HepG2 (cell line): ENCODE results near the gene NAPB. TPM values are rescaled to one million over a fixed set of nuclear protein-coding genes. Genes with fewer than 3 reads are reported as not detected.

Experiments used
- ATAC-seq: fragments of 200-7000 bp; cut with Tn5 transposase; 3 replicates; pipeline ENCODE4 v1.9.1; 2020; ENCODE audit warnings: mild to moderate bottlenecking, moderate library complexity
- BruUV-seq: library from RNA; stranded (reverse); fragments of 400-500 nt; replicated peaks from 2 replicates; lab custom pipeline; 2021; lab: Mats Ljungman, UMichigan
- CTCF ChIA-PET: fragments of 300-600 bp; formaldehyde crosslinking; extraction: SDS; loops from one replicate; lab custom pipeline; 2021; ENCODE audit warnings: low total read pairs, inconsistent platforms, low intra/inter-chr PET ratio; lab: Yijun Ruan, JAX
- POLR2A ChIA-PET: fragments of 350-600 bp; sonication (Branson Sonifier 250); formaldehyde crosslinking; loops from one replicate; lab custom pipeline; 2020; ENCODE audit warnings: antibody characterized with exemption, inconsistent platforms; lab: Yijun Ruan, JAX
- DNase-seq: peaks from one replicate; pipeline ENCODE4 v3.0.0-alpha.2; 2015; ENCODE audit warnings: low spot score
- FAIRE-seq: peaks from 3 replicates; lab custom pipeline; 2011; peaks lifted over from hg19 to GRCh38; lab: Jason Lieb, UNC
- H2AFZ ChIP-seq: one replicate; pipeline ENCODE4 v1.6.1; 2011; ENCODE audit warnings: low read length, inconsistent platforms
- H3K27ac ChIP-seq: fragments of 300-600 bp; 3 replicates; pipeline ENCODE4 v1.8.0; 2011; ENCODE audit warnings: mixed run types, mild to moderate bottlenecking, mixed read lengths, low read length, inconsistent platforms; ENCODE audit not compliant: insufficient read depth; ENCODE audit errors: extremely low read length
- H3K27me3 ChIP-seq, 2 experiments: fragments of 200-600 bp in 1 of 2; 2 replicates in 1 of 2; 3 replicates in 1 of 2; pipeline versions ENCODE4 v1.6.0 to v1.8.0; 2011; ENCODE audit warnings: low read length in 2 of 2, mild to moderate bottlenecking in 2 of 2, moderate library complexity in 2 of 2, inconsistent platforms in 1 of 2; ENCODE audit not compliant: insufficient read depth in 2 of 2, control insufficient read depth in 1 of 2
- H3K36me3 ChIP-seq, 2 experiments: fragments of 200-600 bp in 1 of 2; replicated peaks in 1 of 2; 2 replicates in 1 of 2; 3 replicates in 1 of 2; pipeline versions ENCODE4 v1.5.1 to v1.8.0; 2011; ENCODE audit warnings: low read length in 2 of 2, inconsistent platforms in 1 of 2; ENCODE audit not compliant: insufficient read depth in 2 of 2, control insufficient read depth in 1 of 2
- H3K4me1 ChIP-seq: 2 replicates; pipeline ENCODE4 v1.5.1; 2012; ENCODE audit warnings: low read length, inconsistent platforms; ENCODE audit not compliant: insufficient read depth
- H3K4me2 ChIP-seq: 2 replicates; pipeline ENCODE4 v1.6.0; 2011; ENCODE audit warnings: low read depth, low read length, inconsistent platforms
- H3K4me3 ChIP-seq, 3 experiments: fragments of 200-600 bp in 1 of 3; sonication (generic), shearing (Covaris generic) in 1 of 3; replicated peaks in 1 of 3; 2 replicates each; pipeline ENCODE4 v1.5.1; 2011 to 2016; ENCODE audit warnings: low read length in 3 of 3, inconsistent platforms in 2 of 3, low read depth in 2 of 3, mild to moderate bottlenecking in 2 of 3, control low read depth in 1 of 3, mixed read lengths in 1 of 3; ENCODE audit not compliant: insufficient read depth in 1 of 3
- H3K79me2 ChIP-seq: one replicate; pipeline ENCODE4 v1.6.1; 2011; ENCODE audit warnings: low read length, inconsistent platforms; ENCODE audit not compliant: insufficient read depth
- H3K9ac ChIP-seq: 2 replicates; pipeline ENCODE4 v1.6.0; 2011; ENCODE audit warnings: mild to moderate bottlenecking, low read depth, low read length, inconsistent platforms; ENCODE audit not compliant: insufficient read depth
- H3K9me3 ChIP-seq: 2 replicates; pipeline ENCODE4 v1.5.1; 2012; ENCODE audit warnings: mild to moderate bottlenecking, low read length
- H4K20me1 ChIP-seq: 2 replicates; pipeline ENCODE4 v1.6.0; 2011; ENCODE audit warnings: inconsistent platforms, mild to moderate bottlenecking, low read length, moderate library complexity; ENCODE audit not compliant: insufficient read depth
- HINFP ChIP-seq: sonication (generic); formaldehyde crosslinking; IDR thresholded peaks from 2 replicates; pipeline ENCODE4 v1.4.0; 2020; ENCODE audit warnings: low read depth, mild to moderate bottlenecking, missing genetic modification reagents
- IKZF5 ChIP-seq: IDR thresholded peaks from 2 replicates; pipeline ENCODE4 v1.6.1; 2018; ENCODE audit warnings: missing genetic modification reagents, mild to moderate bottlenecking, missing compliant biosample characterization
- KDM2A ChIP-seq: sonication (generic); formaldehyde crosslinking; IDR thresholded peaks from 2 replicates; pipeline ENCODE4 v1.4.0; 2020; ENCODE audit warnings: low read depth, missing genetic modification reagents, borderline replicate concordance
- NR2C2 ChIP-seq: sonication (generic); formaldehyde crosslinking; IDR thresholded peaks from 2 replicates; pipeline ENCODE4 v1.4.0; 2020; ENCODE audit warnings: missing genetic modification reagents, mild to moderate bottlenecking, moderate library complexity, borderline replicate concordance
- POLR2AphosphoS5 ChIP-seq: IDR thresholded peaks from 2 replicates; pipeline ENCODE4 v1.6.1; 2012; ENCODE audit warnings: low read depth, low read length
- TEAD3 ChIP-seq: optimal IDR thresholded peaks from 2 replicates; pipeline ENCODE3; 2016; ENCODE audit warnings: borderline replicate concordance
- ZBTB21 ChIP-seq: sonication (generic); formaldehyde crosslinking; IDR thresholded peaks from 2 replicates; pipeline ENCODE4 v1.4.0; 2020; ENCODE audit warnings: missing genetic modification reagents
- ZBTB38 ChIP-seq: sonication (generic); formaldehyde crosslinking; IDR thresholded peaks from 2 replicates; pipeline ENCODE4 v1.5.1; 2020; ENCODE audit warnings: mild to moderate bottlenecking, missing genetic modification reagents
- ZFX ChIP-seq: sonication (generic); formaldehyde crosslinking; IDR thresholded peaks from 2 replicates; pipeline ENCODE4 v1.4.0; 2020; ENCODE audit warnings: mild to moderate bottlenecking, low read depth, missing genetic modification reagents, moderate library complexity
- ZNF501 ChIP-seq: sonication (generic); formaldehyde crosslinking; IDR thresholded peaks from 2 replicates; pipeline ENCODE4 v1.5.1; 2020; ENCODE audit warnings: mild to moderate bottlenecking, moderate library complexity, missing genetic modification reagents
- ZNF572 ChIP-seq: sonication (generic); formaldehyde crosslinking; IDR thresholded peaks from 2 replicates; pipeline ENCODE4 v1.5.1; 2020; ENCODE audit warnings: mild to moderate bottlenecking, missing genetic modification reagents
- ZNF687 ChIP-seq: sonication (generic); formaldehyde crosslinking; IDR thresholded peaks from 2 replicates; pipeline ENCODE4 v1.5.1; 2020; ENCODE audit warnings: mild to moderate bottlenecking, missing genetic modification reagents, moderate library complexity
- ZNF720 ChIP-seq: sonication (generic); formaldehyde crosslinking; IDR thresholded peaks from 2 replicates; pipeline ENCODE4 v1.4.0; 2020; ENCODE audit warnings: missing genetic modification reagents
- WGBS: methylation state at CpG from one replicate; pipeline ENCODE4 v1.1.6; 2017; ENCODE audit warnings: low lambda C conversion rate; 5-methylcytosine and 5-hydroxymethylcytosine counted together
- in situ Hi-C: cut with HindIII; loops from 2 replicates; pipeline ENCODE4 v1.10.0; 2017; ENCODE audit warnings: low pct_unique_long_range_greater_than_20kb; ENCODE audit not compliant: extremely low pct_ligation_motif_present
- intact Hi-C: fragments of 100-400 bp; cut with micrococcal nuclease; formaldehyde crosslinking; loops from one replicate; pipeline ENCODE4 v1.10.0; 2022; ENCODE audit not compliant: unreplicated experiment
- polyA plus RNA-seq, 8 experiments: library from polyadenylated mRNA; depleted of rRNA in 3 of 8; stranded (reverse) in 7 of 8; unstranded in 1 of 8; fragments of >200 nt; fragmentation: Illumina TruSeq in 4 of 8; extraction: Trizol in 4 of 8; gene quantifications; 2 replicates each; pipeline versions ENCODE4 v1.2.1 to v1.2.3, GENCODE V29; 2011 to 2016; ENCODE audit warnings: low read depth in 4 of 8, missing spikeins in 1 of 8, mixed read lengths in 1 of 8; ENCODE audit not compliant: insufficient read depth in 1 of 8
- total RNA-seq, 5 experiments: library from RNA; depleted of rRNA; stranded (reverse); fragments of >200 nt; fragmentation: Illumina TruSeq; extraction: Trizol; gene quantifications; 2 replicates each; pipeline ENCODE4 v1.2.3, GENCODE V29; 2016; ENCODE audit warnings: low read depth in 1 of 5

Gene NAPB
- total and polyA plus RNA-seq, 2 of the 13 experiments (the other 11 are each of a cell fraction or from before 2014, with no cell fraction given) = 15.2 to 16.1 TPM

- Histone ChIP-seq H3K4me1 (peaks cover 32% of the 10 kb centered on the region), H4K20me1 (no peaks in the 10 kb centered on the region), H3K36me3 (no peaks in the 10 kb centered on the region), H3K9ac (no peak overlapping the region), H3K9me3 (no peaks in the 10 kb centered on the region), H3K27ac (no peak overlapping the region), H2AFZ (peak overlapping the region; percentile 57), H3K79me2 (peaks cover 2% of the 10 kb centered on the region), H3K27me3 (no peaks in the 10 kb centered on the region), H3K4me3 (peak overlapping the region in 1 of 3 experiments; percentile 29; a peak in 1 of 6 replicates), H3K4me2 (peak overlapping the region; percentile 57)
- BruUV-seq = no TSS peak
- ATAC-seq = no peak
- FAIRE-seq = peak; percentile 4
- 35% methylated on average over 9 of the region's 9 CpGs for WGBS
- no peak for DNase-seq
- TF ChIP-seq NR2C2 (CRISPR knock-in tag) (no peak), ZFX (CRISPR knock-in tag) (0 out of 2 replicates have a peak, but pooled peaks have one; percentile 30), ZBTB38 (CRISPR knock-in tag) (0 out of 2 replicates have a peak, but pooled peaks have one; percentile 28), ZBTB21 (CRISPR knock-in tag) (0 out of 2 replicates have a peak, but pooled peaks have one; percentile 12), IKZF5 (CRISPR knock-in tag) (peak; percentile 30; the same call in 1 of the 2 replicates), KDM2A (CRISPR knock-in tag) (0 out of 2 replicates have a peak, but pooled peaks have one; percentile 24), TEAD3 (CRISPR knock-in tag) (peak; percentile 41), ZNF572 (0 out of 2 replicates have a peak, but pooled peaks have one; percentile 71), ZNF720 (CRISPR knock-in tag) (0 out of 2 replicates have a peak, but pooled peaks have one; percentile 11), HINFP (CRISPR knock-in tag) (no peak), ZNF501 (CRISPR knock-in tag) (0 out of 2 replicates have a peak, but pooled peaks have one; percentile 43), POLR2AphosphoS5 (no peak), ZNF687 (peak; percentile 51)
- in situ Hi-C loops (no loop called here), intact Hi-C loops (no loop called here)
- POLR2A ChIA-PET = interaction anchor here (0.9 kb wide), 1 partner anchor 11 kb away, joined by 4 read pairs; no protein-coding TSS in a partner anchor
- CTCF ChIA-PET = no interaction called here
Measured at GRCh38 chr20:23425129-23425528, 3.8 kb upstream of the NAPB start.
